GM12878 (cell line): Measurements from ENCODE around the gene ADAMTSL3. TPM values are rescaled to one million over a fixed set of nuclear protein-coding genes. Genes with fewer than 3 reads are reported as not detected.

ENCODE experiments used
- ATAC-seq: fragments of 200-7000 bp; cut with Tn5 transposase; 3 replicates; pipeline ENCODE4 v1.9.1; 2020; ENCODE audit warnings: mild to moderate bottlenecking, moderate library complexity
- BruUV-seq: library from RNA; stranded (reverse); fragments of 400-500 nt; replicated peaks from 2 replicates; lab custom pipeline; 2021; lab: Mats Ljungman, UMichigan
- CTCF ChIA-PET: fragments of 300-600 bp; sonication (Branson Sonifier 250); formaldehyde crosslinking; extraction: SDS; loops from one replicate; lab custom pipeline; 2021; ENCODE audit warnings: inconsistent platforms; lab: Yijun Ruan, JAX
- POLR2A ChIA-PET: fragments of 350-600 bp; formaldehyde crosslinking; extraction: SDS; loops from one replicate; lab custom pipeline; 2021; ENCODE audit warnings: inconsistent platforms; lab: Charles Lee
- RAD21 ChIA-PET: fragments of 300-600 bp; sonication (Branson Sonifier 250); formaldehyde crosslinking; loops from one replicate; lab custom pipeline; 2023; ENCODE audit warnings: antibody characterized with exemption; ENCODE audit not compliant: unreplicated experiment; lab: Charles Lee
- SMC1A ChIA-PET: fragments of 300-600 bp; sonication (Branson Sonifier 250); formaldehyde crosslinking; loops from one replicate; lab custom pipeline; 2023; ENCODE audit not compliant: unreplicated experiment, uncharacterized antibody; lab: Charles Lee
- DNase-seq: peaks from one replicate; pipeline ENCODE4 v3.0.0-alpha.2; 2011; ENCODE audit warnings: low read depth, low spot score
- FAIRE-seq: peaks from 3 replicates; lab custom pipeline; 2011; peaks lifted over from hg19 to GRCh38; lab: Jason Lieb, UNC
- H2AFZ ChIP-seq: 2 replicates; pipeline ENCODE4 v1.6.0; 2011; ENCODE audit warnings: low read depth, low read length, control low read depth; ENCODE audit not compliant: control insufficient read depth
- H3K27ac ChIP-seq: 2 replicates; pipeline ENCODE4 v1.5.1; 2011; ENCODE audit warnings: control low read depth; ENCODE audit not compliant: control insufficient read depth, insufficient read depth
- H3K27me3 ChIP-seq, 2 experiments: replicated peaks in 1 of 2; 2 replicates each; pipeline versions ENCODE4 v1.6.0 to v1.6.1; 2011; ENCODE audit warnings: low read length in 1 of 2; ENCODE audit not compliant: control insufficient read depth in 2 of 2, insufficient read depth in 2 of 2
- H3K36me3 ChIP-seq, 2 experiments: 2 replicates each; pipeline ENCODE4 v1.5.1; 2011; ENCODE audit warnings: low read length in 1 of 2; ENCODE audit not compliant: control insufficient read depth in 2 of 2, insufficient read depth in 2 of 2
- H3K4me1 ChIP-seq: 2 replicates; pipeline ENCODE4 v1.6.1; 2011; ENCODE audit warnings: mild to moderate bottlenecking, low read length, moderate library complexity, mixed read lengths; ENCODE audit not compliant: control insufficient read depth, insufficient read depth
- H3K4me2 ChIP-seq: 2 replicates; pipeline ENCODE4 v1.6.0; 2011; ENCODE audit warnings: control low read depth; ENCODE audit not compliant: control insufficient read depth, insufficient read depth
- H3K4me3 ChIP-seq: fragments of 200-600 bp; sonication (generic); 2 replicates; pipeline ENCODE4 v1.5.1; 2016
- H3K79me2 ChIP-seq: 2 replicates; pipeline ENCODE4 v1.6.0; 2011; ENCODE audit warnings: low read length; ENCODE audit not compliant: control insufficient read depth, insufficient read depth
- H3K9ac ChIP-seq: 2 replicates; pipeline ENCODE4 v1.8.0; 2011; ENCODE audit warnings: low read length, control low read depth, mixed read lengths; ENCODE audit not compliant: control insufficient read depth, insufficient read depth
- H3K9me3 ChIP-seq: replicated peaks from 3 replicates; pipeline ENCODE4 v1.5.1; 2011; ENCODE audit warnings: mild to moderate bottlenecking, low read length; ENCODE audit not compliant: control insufficient read depth, insufficient read depth
- H4K20me1 ChIP-seq: 2 replicates; pipeline ENCODE4 v1.6.0; 2011; ENCODE audit not compliant: control insufficient read depth, insufficient read depth
- BMI1 ChIP-seq: fragments of 450-650 bp; IDR thresholded peaks from 2 replicates; pipeline ENCODE4 v1.6.1; 2016; ENCODE audit warnings: mild to moderate bottlenecking, moderate library complexity, borderline replicate concordance
- BRCA1 ChIP-seq: IDR thresholded peaks from 2 replicates; pipeline ENCODE4 v1.6.1; 2011; ENCODE audit warnings: low read depth, low read length, improper control_type of control experiment
- CEBPZ ChIP-seq: fragments of 150-350 bp; IDR thresholded peaks from 2 replicates; pipeline ENCODE4 v1.6.1; 2016; ENCODE audit warnings: low read depth, low read length
- EGR1 ChIP-seq, 2 experiments: IDR thresholded peaks; 1 replicate in 1 of 2; 2 replicates in 1 of 2; pipeline ENCODE4 v1.6.1; 2011 to 2012; ENCODE audit warnings: low read depth in 2 of 2, low read length in 2 of 2, borderline replicate concordance in 1 of 2, mild to moderate bottlenecking in 1 of 2, moderate library complexity in 1 of 2
- ETV6 ChIP-seq, 2 experiments: fragments of 450-650 bp in 1 of 2; IDR thresholded peaks in 1 of 2; conservative IDR thresholded peaks in 1 of 2; 2 replicates each; pipeline ENCODE4 v1.6.1; 2014; ENCODE audit warnings: antibody characterized with exemption in 1 of 2, borderline replicate concordance in 1 of 2, low read depth in 1 of 2, mild to moderate bottlenecking in 1 of 2, moderate library complexity in 1 of 2
- EZH2 ChIP-seq: IDR thresholded peaks from 2 replicates; pipeline ENCODE4 v1.6.1; 2012; ENCODE audit warnings: low read depth, mild to moderate bottlenecking, control low read depth, inconsistent platforms, low read length, borderline replicate concordance; ENCODE audit not compliant: control insufficient read depth
- GABPA ChIP-seq: IDR thresholded peaks from 2 replicates; pipeline ENCODE4 v1.6.1; 2014; ENCODE audit warnings: antibody characterized with exemption, low read depth, mild to moderate bottlenecking, inconsistent platforms
- NR2F1 ChIP-seq: fragments of 450-650 bp; conservative IDR thresholded peaks from 2 replicates; pipeline ENCODE4 v1.6.1; 2017; ENCODE audit warnings: mild to moderate bottlenecking
- SIN3A ChIP-seq: IDR thresholded peaks from 2 replicates; pipeline ENCODE4 v1.6.1; 2012; ENCODE audit warnings: low read depth, low read length, improper control_type of control experiment
- TCF12 ChIP-seq: IDR thresholded peaks from 2 replicates; pipeline ENCODE4 v1.6.1; 2011; ENCODE audit warnings: low read depth, mild to moderate bottlenecking, low read length
- ZSCAN29 ChIP-seq: fragments of 450-650 bp; IDR thresholded peaks from 2 replicates; pipeline ENCODE4 v1.6.1; 2017; ENCODE audit warnings: mild to moderate bottlenecking, moderate library complexity
- WGBS: methylation state at CpG from one replicate; pipeline ENCODE4 v1.1.6; 2016; ENCODE audit warnings: low lambda C conversion rate; ENCODE audit not compliant: insufficient replicate concordance, insufficient coverage; ENCODE audit errors: missing lambda C conversion rate; 5-methylcytosine and 5-hydroxymethylcytosine counted together
- in situ Hi-C: fragments of 300-500 bp; cut with MboI; formaldehyde crosslinking; loops from 9 replicates; pipeline ENCODE4 v1.14.3; 2018; ENCODE audit warnings: mixed read lengths
- intact Hi-C: fragments of 100-400 bp; cut with micrococcal nuclease; formaldehyde crosslinking; loops from one replicate; pipeline ENCODE4 v1.14.2; 2022; ENCODE audit not compliant: unreplicated experiment
- polyA plus RNA-seq, 11 experiments: library from polyadenylated mRNA; depleted of rRNA in 4 of 11; unstranded in 6 of 11; stranded (reverse) in 5 of 11; fragments of >200 nt; fragmentation: Nextera tagmentation in 4 of 11; fragmentation: Illumina TruSeq in 1 of 11; extraction: Ambion mirVana in 4 of 11; extraction: Trizol in 1 of 11; gene quantifications; 1 replicate in 1 of 11; 2 replicates in 10 of 11; pipeline versions ENCODE4 v1.2.1 to v1.2.3, GENCODE V29; 2011 to 2016; ENCODE audit warnings: inconsistent platforms in 2 of 11, missing spikeins in 2 of 11, low read depth in 1 of 11
- total RNA-seq, 4 experiments: library from RNA; depleted of rRNA in 3 of 4; stranded (reverse); fragments of >200 nt in 3 of 4; fragmentation: Illumina TruSeq in 1 of 4; extraction: Trizol in 1 of 4; gene quantifications; 2 replicates each; pipeline versions ENCODE4 v1.2.1 to v1.2.3, GENCODE V29; 2013 to 2021

ADAMTSL3 gene
- total and polyA plus RNA-seq, 10 of the 15 experiments (the other 5 are each of a cell fraction or from before 2014, with no cell fraction given), result 0.01 to 0.28 (median 0.13) TPM

GRCh38 chr15:83673385-83673784 lies 19.5 kb downstream of the ADAMTSL3 start:
- Histone ChIP-seq H3K4me3 (no peak overlapping the region), H3K9ac (no peak overlapping the region), H3K36me3 (no peaks in the 10 kb centered on the region), H4K20me1 (no peaks in the 10 kb centered on the region), H3K79me2 (no peaks in the 10 kb centered on the region)
- CTCF ChIA-PET, result interaction anchor here (0.6 kb wide), 1 partner anchor 61 kb away, joined by 3 read pairs; no protein-coding TSS in a partner anchor
- no peak for ATAC-seq
- in situ Hi-C loops, result no loop called here
- WGBS, result 0% methylated on average over 1 of the region's 1 CpG
- TF ChIP-seq GABPA (no peak), ZSCAN29 (no peak), NR2F1 (no peak), EGR1 (IDR thresholded peaks at IDR 0.05; ENCODE audit: borderline replicate concordance in 1 of 2, low read depth in 2 of 2, low read length in 2 of 2) (no peak), BRCA1 (no peak), TCF12 (no peak), BMI1 (no peak), SIN3A (no peak), ETV6 (conservative IDR thresholded peaks at IDR 0.05 in 1 of 2, IDR thresholded peaks at IDR 0.05 in 1 of 2; ENCODE audit: borderline replicate concordance in 1 of 2, low read depth in 1 of 2) (no peak), EZH2 (no peak), CEBPZ (no peak)
- TF ChIP-seq, all 136 proteins: peak for 0
- FAIRE-seq (no peak), DNase-seq (no peak)
- SMC1A ChIA-PET, result interaction anchor here (0.6 kb wide), 1 partner anchor 14 kb away, joined by 3 read pairs; no protein-coding TSS in a partner anchor
- Histone ChIP-seq H3K27ac (no peak overlapping the region), H2AFZ (no peak overlapping the region), H3K4me2 (no peak overlapping the region), H3K9me3 (no peaks in the 10 kb centered on the region; the same call in 2 of the 3 replicates), H3K4me1 (no peaks in the 10 kb centered on the region), H3K27me3 (no peaks in the 10 kb centered on the region; a peak in 1 of 4 replicates)
- RAD21 ChIA-PET, result no interaction called here
- intact Hi-C loops, result no loop called here
- POLR2A ChIA-PET, result no interaction called here
- BruUV-seq, result no TSS peak
